HepG2 (cell line): Measurements from ENCODE around the gene BAHD1. TPM values are rescaled to one million over a fixed set of nuclear protein-coding genes. Genes with fewer than 3 reads are reported as not detected.

Experiments used
- ATRX ChIP-seq: sonication (generic); formaldehyde crosslinking; IDR thresholded peaks from 2 replicates; pipeline ENCODE4 v1.4.0; 2020; ENCODE audit warnings: missing genetic modification reagents, borderline replicate concordance
- GABPA ChIP-seq, 2 experiments: IDR thresholded peaks; 2 replicates each; pipeline ENCODE4 v1.6.1; 2011 to 2016; ENCODE audit warnings: low read depth in 2 of 2, low read length in 1 of 2, missing biosample characterization in 1 of 2, missing genetic modification characterization in 1 of 2
- HDAC2 ChIP-seq: sonication (generic); formaldehyde crosslinking; IDR thresholded peaks from 2 replicates; pipeline ENCODE4 v1.4.0; 2020; ENCODE audit warnings: missing genetic modification reagents
- HNRNPUL1 ChIP-seq: fragments of 200-400 bp; formaldehyde crosslinking; IDR thresholded peaks from 2 replicates; pipeline ENCODE4 v1.6.1; 2017; ENCODE audit warnings: low read depth, mild to moderate bottlenecking, low read length, moderate library complexity
- HOXA9 ChIP-seq: sonication (generic); formaldehyde crosslinking; IDR thresholded peaks from 2 replicates; pipeline ENCODE4 v1.8.1; 2022; ENCODE audit warnings: missing genetic modification reagents, mild to moderate bottlenecking, moderate library complexity, borderline replicate concordance
- MZF1 ChIP-seq: sonication (generic); formaldehyde crosslinking; IDR thresholded peaks from 2 replicates; pipeline ENCODE4 v1.8.1; 2023; ENCODE audit warnings: mild to moderate bottlenecking, missing genetic modification reagents, borderline replicate concordance
- NFKB2 ChIP-seq: sonication (generic); formaldehyde crosslinking; IDR thresholded peaks from 2 replicates; pipeline ENCODE4 v1.4.0; 2020; ENCODE audit warnings: missing genetic modification reagents, borderline replicate concordance
- PAF1 ChIP-seq: IDR thresholded peaks from 2 replicates; pipeline ENCODE4 v1.6.1; 2016; ENCODE audit warnings: missing genetic modification reagents, missing compliant biosample characterization
- RBM22 ChIP-seq: fragments of 200-400 bp; formaldehyde crosslinking; optimal IDR thresholded peaks from 2 replicates; pipeline ENCODE3; 2017; ENCODE audit warnings: mild to moderate bottlenecking, low read length, moderate library complexity
- RFX5 ChIP-seq: IDR thresholded peaks from 2 replicates; pipeline ENCODE4 v1.6.1; 2011; ENCODE audit warnings: low read depth, low read length, improper control_type of control experiment
- RFXANK ChIP-seq: IDR thresholded peaks from 2 replicates; pipeline ENCODE4 v1.6.1; 2016
- SNAPC2 ChIP-seq: sonication (generic); formaldehyde crosslinking; IDR thresholded peaks from 2 replicates; pipeline ENCODE4 v1.8.1; 2022; ENCODE audit warnings: mild to moderate bottlenecking, missing genetic modification reagents
- SRY ChIP-seq: sonication (generic); formaldehyde crosslinking; IDR thresholded peaks from 2 replicates; pipeline ENCODE4 v1.8.0; 2022; ENCODE audit warnings: mild to moderate bottlenecking, missing genetic modification reagents
- TARDBP ChIP-seq: sonication (generic); formaldehyde crosslinking; IDR thresholded peaks from 2 replicates; pipeline ENCODE4 v1.8.0; 2022; ENCODE audit warnings: mild to moderate bottlenecking, missing genetic modification reagents
- YY1 ChIP-seq: IDR thresholded peaks from 2 replicates; pipeline ENCODE4 v1.6.1; 2011; ENCODE audit warnings: low read length, low read depth, moderate library complexity, mild to moderate bottlenecking; ENCODE audit not compliant: insufficient read depth, insufficient replicate concordance
- ZEB1 ChIP-seq: IDR thresholded peaks from 2 replicates; pipeline ENCODE4 v1.6.1; 2012; ENCODE audit warnings: mild to moderate bottlenecking, low read depth, inconsistent platforms; ENCODE audit not compliant: insufficient replicate concordance
- ZNF121 ChIP-seq: sonication (generic); formaldehyde crosslinking; IDR thresholded peaks from 2 replicates; pipeline ENCODE4 v1.5.0; 2020; ENCODE audit warnings: mild to moderate bottlenecking, missing genetic modification reagents
- ZNF234 ChIP-seq: sonication (generic); formaldehyde crosslinking; conservative IDR thresholded peaks from 2 replicates; pipeline ENCODE4 v1.5.1; 2020; ENCODE audit warnings: mild to moderate bottlenecking, missing genetic modification reagents
- ZNF333 ChIP-seq: sonication (generic); formaldehyde crosslinking; IDR thresholded peaks from 2 replicates; pipeline ENCODE4 v1.4.0; 2020; ENCODE audit warnings: mild to moderate bottlenecking, missing genetic modification reagents, borderline replicate concordance
- ZNF451 ChIP-seq: sonication (generic); formaldehyde crosslinking; IDR thresholded peaks from 2 replicates; pipeline ENCODE4 v1.5.0; 2020; ENCODE audit warnings: mild to moderate bottlenecking, missing genetic modification reagents
- ZNF616 ChIP-seq: sonication (generic); formaldehyde crosslinking; IDR thresholded peaks from 2 replicates; pipeline ENCODE4 v1.5.0; 2020; ENCODE audit warnings: low read depth, mild to moderate bottlenecking, missing genetic modification reagents
- ZNF629 ChIP-seq: sonication (generic); formaldehyde crosslinking; conservative IDR thresholded peaks from 2 replicates; pipeline ENCODE4 v1.5.0; 2020; ENCODE audit warnings: missing genetic modification reagents
- ZNF660 ChIP-seq: sonication (generic); formaldehyde crosslinking; IDR thresholded peaks from 2 replicates; pipeline ENCODE4 v1.5.1; 2020; ENCODE audit warnings: mild to moderate bottlenecking, low read depth, missing genetic modification reagents, borderline replicate concordance
- ZNF672 ChIP-seq: sonication (generic); formaldehyde crosslinking; IDR thresholded peaks from 2 replicates; pipeline ENCODE4 v1.8.1; 2022; ENCODE audit warnings: missing genetic modification reagents
- ZNF703 ChIP-seq: sonication (generic); formaldehyde crosslinking; IDR thresholded peaks from 2 replicates; pipeline ENCODE4 v1.5.1; 2020; ENCODE audit warnings: missing genetic modification reagents, mild to moderate bottlenecking, moderate library complexity, borderline replicate concordance
- ZSCAN21 ChIP-seq: sonication (generic); formaldehyde crosslinking; IDR thresholded peaks from 2 replicates; pipeline ENCODE4 v1.8.0; 2022; ENCODE audit warnings: mild to moderate bottlenecking, missing genetic modification reagents, moderate library complexity, borderline replicate concordance
- polyA plus RNA-seq, 8 experiments: library from polyadenylated mRNA; depleted of rRNA in 3 of 8; stranded (reverse) in 7 of 8; unstranded in 1 of 8; fragments of >200 nt; fragmentation: Illumina TruSeq in 4 of 8; extraction: Trizol in 4 of 8; gene quantifications; 2 replicates each; pipeline versions ENCODE4 v1.2.1 to v1.2.3, GENCODE V29; 2011 to 2016; ENCODE audit warnings: low read depth in 4 of 8, missing spikeins in 1 of 8, mixed read lengths in 1 of 8; ENCODE audit not compliant: insufficient read depth in 1 of 8
- total RNA-seq, 5 experiments: library from RNA; depleted of rRNA; stranded (reverse); fragments of >200 nt; fragmentation: Illumina TruSeq; extraction: Trizol; gene quantifications; 2 replicates each; pipeline ENCODE4 v1.2.3, GENCODE V29; 2016; ENCODE audit warnings: low read depth in 1 of 5
- TF ChIP-seq, protein P1 (sequence below): sonication (generic); formaldehyde crosslinking; IDR thresholded peaks from 2 replicates; pipeline ENCODE4 v1.4.0; 2020; ENCODE audit warnings: low read depth, mild to moderate bottlenecking, missing genetic modification reagents
- TF ChIP-seq, protein P2 (sequence below): sonication (generic); formaldehyde crosslinking; IDR thresholded peaks from 2 replicates; pipeline ENCODE4 v1.4.0; 2020; ENCODE audit warnings: mild to moderate bottlenecking, missing genetic modification reagents
- TF ChIP-seq, protein P3 (sequence below): sonication (generic); formaldehyde crosslinking; conservative IDR thresholded peaks from 2 replicates; pipeline ENCODE4 v1.4.0; 2020; ENCODE audit warnings: missing genetic modification reagents

Gene BAHD1
- total and polyA plus RNA-seq, 2 of the 13 experiments (the other 11 are each of a cell fraction or from before 2014, with no cell fraction given): 3.3 to 8.7 TPM

DNA sequence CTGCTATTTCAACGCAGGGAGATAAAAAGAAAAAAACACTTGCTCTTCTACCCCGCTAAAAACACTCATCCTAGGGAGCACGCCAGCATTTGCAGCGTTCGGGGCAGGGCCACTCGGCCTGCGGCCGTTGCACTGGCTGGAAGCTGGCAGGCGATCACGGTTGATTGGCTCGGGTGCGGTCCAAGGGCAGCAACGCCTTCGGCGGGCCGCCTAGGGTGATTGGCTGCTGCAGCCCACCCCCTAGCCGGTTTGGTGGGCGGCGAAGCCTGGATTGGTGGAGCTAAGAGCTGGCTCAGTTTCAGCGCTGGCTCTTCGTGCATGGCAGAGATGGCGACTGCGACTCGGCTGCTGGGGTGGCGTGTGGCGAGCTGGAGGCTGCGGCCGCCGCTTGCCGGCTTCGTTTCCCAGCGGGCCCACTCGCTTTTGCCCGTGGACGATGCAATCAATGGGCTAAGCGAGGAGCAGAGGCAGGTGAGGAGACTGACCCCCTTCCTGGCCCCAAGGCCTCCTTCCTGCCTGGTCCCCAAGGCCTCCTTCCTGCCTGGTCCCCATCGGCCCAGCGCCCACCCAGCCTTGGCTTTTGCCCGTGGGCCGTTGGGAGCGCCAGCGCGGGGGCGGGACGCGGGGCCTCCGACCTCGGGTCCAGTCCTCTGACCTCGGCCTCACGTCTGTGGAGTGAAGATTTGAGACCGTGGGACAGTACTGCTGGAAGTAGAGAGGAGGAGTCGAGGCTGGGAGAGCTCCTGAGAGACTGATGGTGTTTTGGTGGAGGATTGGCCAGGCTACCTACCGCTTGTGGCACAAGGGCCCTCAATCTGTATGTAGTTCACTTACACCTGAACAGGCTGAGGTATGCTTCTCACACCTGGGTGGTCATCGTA is 35.0 kb upstream of the BAHD1 start, which contains the start of gene IVD (continued):
- no peak for TF ChIP-seq GABPA (IDR thresholded peaks at IDR 0.05; ENCODE audit: low read depth, low read length)
- no peak for TF ChIP-seq GABPA (CRISPR knock-in tag; IDR thresholded peaks at IDR 0.05; ENCODE audit: low read depth)
- TF ChIP-seq NFKB2 (CRISPR knock-in tag): peak; percentile 78; the same call in 1 of the 2 replicates
- no peak for TF ChIP-seq ZNF629 (CRISPR knock-in tag)
- TF ChIP-seq TARDBP: peak; percentile 66
- TF ChIP-seq RFX5: peak; percentile 46; the same call in 1 of the 2 replicates
- no peak for TF ChIP-seq ZNF333 (CRISPR knock-in tag)
- peak; percentile 85 for TF ChIP-seq YY1
- peak; percentile 79; the same call in 1 of the 2 replicates for TF ChIP-seq SRY (CRISPR knock-in tag)
- TF ChIP-seq ZNF234 (CRISPR knock-in tag): no peak
- no peak for TF ChIP-seq ZNF703 (CRISPR knock-in tag)
- no peak for TF ChIP-seq MZF1
- TF ChIP-seq HDAC2 (CRISPR knock-in tag): no peak; the same call in 1 of the 2 replicates
- TF ChIP-seq ATRX (CRISPR knock-in tag): no peak
- TF ChIP-seq HNRNPUL1: no peak
- TF ChIP-seq ZNF672 (CRISPR knock-in tag): no peak
- no peak; the same call in 1 of the 2 replicates for TF ChIP-seq ZNF616
- TF ChIP-seq ZNF451 (CRISPR knock-in tag): no peak
- TF ChIP-seq, protein P1, sequence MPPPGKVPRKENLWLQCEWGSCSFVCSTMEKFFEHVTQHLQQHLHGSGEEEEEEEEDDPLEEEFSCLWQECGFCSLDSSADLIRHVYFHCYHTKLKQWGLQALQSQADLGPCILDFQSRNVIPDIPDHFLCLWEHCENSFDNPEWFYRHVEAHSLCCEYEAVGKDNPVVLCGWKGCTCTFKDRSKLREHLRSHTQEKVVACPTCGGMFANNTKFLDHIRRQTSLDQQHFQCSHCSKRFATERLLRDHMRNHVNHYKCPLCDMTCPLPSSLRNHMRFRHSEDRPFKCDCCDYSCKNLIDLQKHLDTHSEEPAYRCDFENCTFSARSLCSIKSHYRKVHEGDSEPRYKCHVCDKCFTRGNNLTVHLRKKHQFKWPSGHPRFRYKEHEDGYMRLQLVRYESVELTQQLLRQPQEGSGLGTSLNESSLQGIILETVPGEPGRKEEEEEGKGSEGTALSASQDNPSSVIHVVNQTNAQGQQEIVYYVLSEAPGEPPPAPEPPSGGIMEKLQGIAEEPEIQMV: peak; percentile 37; the same call in 1 of the 2 replicates
- peak; percentile 24 for TF ChIP-seq ZEB1
- TF ChIP-seq RFXANK (CRISPR knock-in tag): no peak
- TF ChIP-seq, protein P2, sequence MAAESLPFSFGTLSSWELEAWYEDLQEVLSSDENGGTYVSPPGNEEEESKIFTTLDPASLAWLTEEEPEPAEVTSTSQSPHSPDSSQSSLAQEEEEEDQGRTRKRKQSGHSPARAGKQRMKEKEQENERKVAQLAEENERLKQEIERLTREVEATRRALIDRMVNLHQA (CRISPR knock-in tag): no peak
- TF ChIP-seq ZNF660 (CRISPR knock-in tag): no peak
- TF ChIP-seq, protein P3, sequence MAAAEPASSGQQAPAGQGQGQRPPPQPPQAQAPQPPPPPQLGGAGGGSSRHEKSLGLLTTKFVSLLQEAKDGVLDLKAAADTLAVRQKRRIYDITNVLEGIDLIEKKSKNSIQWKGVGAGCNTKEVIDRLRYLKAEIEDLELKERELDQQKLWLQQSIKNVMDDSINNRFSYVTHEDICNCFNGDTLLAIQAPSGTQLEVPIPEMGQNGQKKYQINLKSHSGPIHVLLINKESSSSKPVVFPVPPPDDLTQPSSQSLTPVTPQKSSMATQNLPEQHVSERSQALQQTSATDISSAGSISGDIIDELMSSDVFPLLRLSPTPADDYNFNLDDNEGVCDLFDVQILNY (CRISPR knock-in tag): peak; percentile 55; the same call in 1 of the 2 replicates
- 0 out of 2 replicates have a peak, but pooled peaks have one; percentile 38 for TF ChIP-seq ZNF121 (CRISPR knock-in tag)
- TF ChIP-seq HOXA9: no peak
- no peak for TF ChIP-seq RBM22
- TF ChIP-seq PAF1 (CRISPR knock-in tag): no peak
- TF ChIP-seq ZSCAN21 (CRISPR knock-in tag): peak; percentile 95
- no peak for TF ChIP-seq SNAPC2
